Measurements from ENCODE around the gene PRKAA2.

PRKAA2 gene

GRCh38 chr1:56655991-56656613 lies 11.0 kb downstream of the PRKAA2 start:
- DNase-seq: no peak

DNA sequence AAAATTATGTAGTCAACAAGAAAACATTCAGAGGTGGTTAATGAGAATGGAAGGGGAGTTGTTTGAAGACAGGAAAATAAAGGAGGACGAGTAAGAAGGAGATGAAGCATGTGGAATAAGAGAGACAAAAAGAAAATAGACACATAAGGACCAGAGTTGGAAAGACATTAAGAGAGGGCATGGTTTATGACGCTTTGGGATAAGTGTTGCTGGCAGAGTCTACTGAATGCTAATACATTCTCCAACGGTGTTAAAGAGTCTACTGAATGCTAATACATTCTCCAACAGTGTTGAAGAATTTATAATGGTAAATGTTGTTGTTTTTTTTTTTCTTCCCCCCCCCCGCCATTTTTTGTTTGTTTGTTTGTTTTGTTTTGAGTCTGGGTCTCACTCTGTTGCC lies 13.1 kb downstream of the PRKAA2 start:
- no peak for DNase-seq

DNA sequence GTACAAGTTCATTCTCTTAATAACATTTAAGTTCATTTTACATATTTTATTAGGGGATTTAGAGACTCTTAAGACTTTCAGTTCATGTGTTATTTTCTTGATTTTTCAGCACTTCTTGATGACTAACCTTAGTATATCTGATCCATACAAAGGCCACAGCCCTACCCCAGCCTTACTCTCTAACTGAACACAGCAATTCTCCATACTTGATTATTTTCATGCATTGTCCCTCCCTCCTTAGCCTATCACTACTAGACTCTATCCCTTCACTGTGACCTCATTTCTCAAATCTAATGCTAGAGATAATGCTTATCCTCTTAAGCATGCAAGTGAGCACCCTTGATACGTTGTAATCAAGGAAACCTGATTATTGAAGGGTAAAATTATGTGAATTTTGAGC lies 15.2 kb downstream of the PRKAA2 start:
- DNase-seq: no peak

DNA sequence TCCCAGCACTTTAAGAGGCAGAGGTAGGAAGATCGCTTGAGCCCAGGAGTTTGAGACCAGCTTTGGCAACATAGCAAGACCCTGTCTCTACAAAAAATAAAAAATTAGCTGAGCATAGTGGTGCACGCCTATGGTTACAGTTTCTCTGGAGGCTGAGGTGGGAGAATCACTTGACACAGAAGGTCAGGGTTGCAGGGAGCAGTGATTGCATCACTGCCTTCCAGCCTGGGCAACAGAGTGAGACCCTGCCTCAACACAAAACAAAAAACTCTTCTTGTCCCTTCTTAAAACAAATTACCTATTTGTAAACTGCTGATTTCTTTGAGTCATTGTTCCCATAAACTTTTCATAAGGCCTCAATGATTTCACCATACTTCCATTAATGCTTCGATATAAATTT lies 18.7 kb downstream of the PRKAA2 start:
- no peak for DNase-seq

GRCh38 chr1:56665384-56665783 lies 20.3 kb downstream of the PRKAA2 start:
- DNase-seq: no peak

- no peak for DNase-seq
Observed at GRCh38 chr1:56666112-56666608, 21.0 kb downstream of the PRKAA2 start.

DNA sequence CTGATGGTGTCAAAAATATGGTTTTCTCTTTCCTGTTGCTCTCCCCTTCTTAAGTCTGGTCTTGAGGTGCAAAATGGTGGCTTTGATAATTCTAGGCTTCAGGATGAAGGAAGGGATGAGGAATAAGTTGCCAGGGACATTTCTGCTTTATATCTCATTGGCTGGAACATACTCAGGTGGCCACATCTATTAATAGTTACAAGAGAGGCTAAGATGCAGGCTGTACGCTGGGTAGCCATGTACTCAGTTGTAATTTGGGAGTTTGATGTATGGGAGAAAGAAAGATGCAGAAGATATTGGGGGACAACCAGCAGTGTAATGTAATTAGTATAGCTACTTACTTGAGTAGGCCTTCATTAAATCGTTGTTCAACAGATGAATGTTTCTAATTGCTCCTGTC lies 25.2 kb downstream of the PRKAA2 start:
- no peak for DNase-seq

DNA sequence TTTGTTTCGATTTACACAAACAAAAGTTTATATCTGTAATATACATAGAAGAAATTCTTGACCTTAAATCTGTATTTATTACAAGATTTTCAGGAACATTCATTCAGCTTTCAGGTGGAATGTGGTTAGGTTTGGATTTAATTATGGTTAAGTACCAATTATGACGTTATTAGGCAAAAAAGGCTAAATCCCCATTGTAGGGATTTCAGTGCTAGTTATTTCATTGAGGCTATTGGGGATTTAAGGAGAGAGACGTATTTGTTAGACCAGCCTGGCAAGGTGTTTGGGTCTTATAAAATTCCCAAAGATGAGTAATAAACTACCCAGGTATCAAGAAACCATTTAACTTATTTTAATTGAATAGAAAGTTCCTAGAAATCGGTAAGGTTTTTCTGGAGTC lies 26.0 kb downstream of the PRKAA2 start:
- no peak for DNase-seq

DNA sequence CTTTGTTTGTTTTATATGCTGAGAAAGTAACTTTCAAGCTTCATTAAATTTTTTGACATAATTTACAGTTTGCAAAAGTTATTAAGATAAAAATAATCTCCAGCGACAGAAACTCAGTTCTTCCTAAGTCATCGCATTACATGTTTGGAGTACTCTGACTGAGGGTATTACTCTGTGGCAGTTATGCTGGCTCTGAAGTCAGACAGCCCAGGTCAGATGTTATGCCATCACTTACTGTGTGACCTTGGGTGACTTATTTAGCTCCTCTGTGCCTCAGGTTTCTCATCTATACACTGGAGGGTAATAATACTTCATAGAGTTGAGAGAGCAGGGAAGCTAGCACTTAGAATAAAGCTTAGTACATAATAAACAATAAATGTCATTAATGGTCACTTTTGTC lies 26.4 kb downstream of the PRKAA2 start:
- DNase-seq: no peak

- DNase-seq: no peak
Observed at GRCh38 chr1:56672579-56672978, 27.5 kb downstream of the PRKAA2 start.

DNA sequence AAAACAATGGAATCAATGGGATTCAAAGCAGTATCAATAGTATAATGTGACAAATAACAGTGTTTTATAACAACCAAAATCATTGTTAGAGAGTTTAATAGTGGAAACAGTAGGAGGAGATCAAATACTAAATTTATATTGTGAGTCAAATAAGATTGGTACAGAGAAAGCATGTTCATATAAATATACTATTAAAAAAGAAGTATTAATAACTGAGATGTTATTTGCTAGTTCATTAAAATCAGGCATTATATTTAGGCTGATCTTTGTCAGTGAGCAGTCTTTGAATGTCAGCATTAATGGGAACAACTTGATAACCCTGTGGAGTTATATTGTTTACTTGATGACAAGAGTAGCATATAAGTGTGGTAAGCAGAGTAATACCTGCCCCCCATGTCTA lies 30.6 kb downstream of the PRKAA2 start:
- DNase-seq: no peak

DNA sequence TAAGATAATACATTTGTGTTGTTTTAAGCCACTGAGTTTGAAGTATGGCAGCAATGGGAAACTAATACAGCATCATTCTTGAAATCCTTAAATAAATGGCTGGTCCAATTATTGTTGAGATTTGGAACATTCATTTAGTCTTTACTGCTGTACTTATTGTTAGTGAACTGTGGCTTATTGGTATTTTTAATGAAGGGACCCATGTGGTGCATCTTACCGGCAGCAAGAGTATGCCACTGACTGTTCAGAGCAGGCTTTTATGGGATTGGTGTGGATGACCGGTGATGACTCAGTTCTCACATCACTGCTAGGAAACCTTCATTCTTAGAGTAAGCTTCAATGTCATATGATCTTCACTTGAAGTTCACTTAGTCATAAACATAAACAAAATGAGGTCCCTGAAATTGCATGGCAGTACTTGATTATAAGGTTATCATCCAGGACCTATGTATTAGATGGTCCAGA lies 31.5 kb downstream of the PRKAA2 start:
- no peak for DNase-seq

DNA sequence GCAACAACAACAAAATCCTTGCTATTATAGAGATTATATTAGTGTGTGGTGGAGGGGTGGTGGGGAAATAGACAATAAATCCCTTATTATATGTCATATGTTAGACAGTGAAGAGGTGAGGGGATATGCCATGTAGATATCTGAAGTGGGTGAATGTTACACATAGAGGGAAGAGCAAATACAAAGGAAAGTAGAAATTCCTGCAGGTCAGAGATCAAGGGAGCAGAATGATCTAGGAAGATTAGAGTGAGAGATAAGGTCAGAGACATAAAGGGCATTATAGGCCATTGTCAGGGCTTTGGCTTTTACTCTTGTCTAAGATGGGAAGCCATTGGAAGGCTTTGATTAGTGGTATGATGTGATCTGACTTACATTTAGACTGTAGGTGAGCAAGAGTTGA lies 38.5 kb downstream of the PRKAA2 start:
- DNase-seq: no peak

- no peak for DNase-seq
Observed at GRCh38 chr1:56686169-56686568, 41.1 kb downstream of the PRKAA2 start.

GRCh38 chr1:56688522-56689026 lies 43.5 kb downstream of the PRKAA2 start:
- DNase-seq: no peak

GRCh38 chr1:56696663-56697062 lies 51.5 kb downstream of the PRKAA2 start:
- DNase-seq: no peak

- no peak for DNase-seq
Observed at GRCh38 chr1:56703747-56704146, 58.6 kb downstream of the PRKAA2 start.

GRCh38 chr1:56707379-56707778 lies 62.3 kb downstream of the PRKAA2 start:
- DNase-seq: no peak

- peak in 1 of 2 donors; percentile 40 for DNase-seq
Observed at GRCh38 chr1:56709269-56709880, 64.3 kb downstream of the PRKAA2 start.

DNA sequence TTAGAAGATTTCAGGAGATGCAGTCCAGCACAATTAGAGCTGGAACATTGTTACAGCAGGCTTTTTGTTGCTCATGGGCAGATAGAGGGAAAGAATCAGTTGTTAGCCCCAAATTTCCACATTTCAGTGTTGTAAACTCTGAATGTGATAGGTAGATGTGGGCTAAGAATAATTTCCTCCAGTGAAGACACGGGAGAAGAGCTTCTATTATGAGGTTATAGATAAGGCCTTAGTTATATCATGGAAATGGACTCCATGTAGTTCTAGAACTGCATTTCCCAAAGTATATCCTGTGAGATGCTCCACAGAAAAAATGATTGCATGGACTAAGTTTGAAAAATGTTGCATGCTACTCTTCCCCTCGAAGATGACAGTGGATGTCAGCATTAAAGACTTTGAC lies 64.9 kb downstream of the PRKAA2 start:
- no peak for DNase-seq

DNA sequence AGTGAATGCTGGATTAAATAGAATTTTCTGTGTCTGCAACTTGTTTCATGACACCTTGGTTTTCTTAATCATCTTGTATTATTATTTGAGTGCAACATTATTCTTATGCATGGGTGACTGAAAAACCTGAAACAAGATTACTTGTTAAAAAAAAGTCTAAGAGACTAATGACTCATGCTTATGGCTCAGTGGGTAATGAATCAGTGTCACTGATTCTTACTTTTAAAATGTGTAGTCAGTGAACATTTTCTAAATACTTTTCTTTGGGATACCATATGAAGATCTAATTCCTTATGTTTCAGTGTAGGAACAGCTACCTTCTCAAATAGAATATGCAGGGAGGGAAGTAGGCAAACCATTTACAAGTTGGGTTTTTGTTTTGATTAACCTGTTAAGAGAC lies 65.5 kb downstream of the PRKAA2 start:
- no peak for DNase-seq

DNA sequence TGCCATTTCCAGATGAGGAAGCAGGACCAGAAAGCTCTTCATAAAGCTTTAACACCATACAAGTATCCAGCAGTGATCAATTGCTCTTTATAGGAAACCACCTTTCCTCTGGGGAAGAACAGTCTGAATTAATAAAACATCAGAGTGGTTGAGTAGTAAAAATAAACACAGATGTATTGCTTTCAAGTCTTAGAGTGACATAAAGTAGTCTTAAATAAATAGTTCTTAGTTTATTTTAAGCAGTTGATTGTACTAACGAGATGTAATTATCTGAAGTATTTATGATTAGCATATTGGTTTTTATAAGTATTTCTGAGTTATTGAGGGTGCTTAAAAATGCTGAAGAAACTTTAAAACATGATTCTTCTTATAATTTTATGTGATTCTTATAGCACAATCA lies 67.0 kb downstream of the PRKAA2 start:
- DNase-seq: no peak

DNA sequence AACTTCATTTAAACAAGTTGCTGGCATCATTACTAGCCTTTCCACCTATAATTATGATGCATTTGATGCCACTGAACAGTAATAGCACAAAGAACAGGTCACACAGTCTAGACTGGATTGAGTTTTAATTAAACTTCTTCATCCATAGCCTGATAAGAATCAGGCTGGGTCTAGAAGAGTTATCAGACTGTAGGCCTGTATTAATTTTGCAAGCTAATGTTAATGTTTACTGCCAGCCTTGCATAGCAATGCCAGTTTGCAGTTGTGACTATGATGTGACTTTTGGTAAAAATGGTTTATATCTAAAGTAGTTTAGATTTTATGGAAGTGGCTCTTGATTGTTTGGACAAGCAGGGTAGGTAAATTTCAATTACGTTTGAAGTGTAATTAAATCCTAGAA lies 68.0 kb downstream of the PRKAA2 start:
- DNase-seq: no peak

- no peak for DNase-seq
Observed at GRCh38 chr1:56715156-56715555, 70.0 kb downstream of the PRKAA2 start.

DNA sequence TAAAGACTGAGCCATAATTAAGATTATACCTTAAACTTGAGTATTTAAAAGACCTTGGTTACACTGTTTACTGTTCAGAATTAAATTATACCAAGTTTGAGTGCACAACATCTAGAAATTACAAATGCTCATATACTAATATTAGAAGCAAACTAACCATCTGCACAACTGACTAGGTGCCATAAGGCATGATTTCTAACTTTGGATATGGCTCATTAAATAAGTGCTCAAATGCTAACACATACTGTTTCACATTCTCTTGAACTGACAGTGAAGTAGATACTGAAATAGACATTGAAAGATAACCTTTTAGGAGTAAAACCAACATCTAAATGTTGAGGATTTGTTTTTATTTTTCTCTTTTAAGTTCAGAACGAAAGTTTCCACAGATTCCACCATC lies 74.1 kb downstream of the PRKAA2 start:
- no peak for DNase-seq
